ENCODE data around the gene ADAMTSL1.

DNA sequence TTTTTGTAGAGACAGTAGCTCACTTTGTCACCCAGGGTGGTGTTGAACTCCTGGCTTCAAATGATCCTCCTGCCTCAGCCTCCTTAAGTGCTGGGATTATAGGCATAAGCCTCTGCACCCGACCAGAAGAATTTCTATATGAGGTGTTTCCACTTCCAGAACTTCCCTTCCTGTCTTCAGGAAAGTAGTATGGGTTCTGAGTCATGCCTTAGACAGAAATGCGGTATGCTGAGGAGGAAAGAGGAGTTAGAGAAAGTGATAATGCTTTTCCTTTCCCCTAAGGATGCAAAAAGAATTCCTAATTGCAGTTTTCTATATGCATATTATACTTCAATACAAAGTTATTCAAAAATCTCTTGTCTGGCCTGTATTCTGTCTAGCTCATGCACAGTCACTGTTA, 16.4 kb upstream of the ADAMTSL1 start:
- TF ChIP-seq, protein P1, sequence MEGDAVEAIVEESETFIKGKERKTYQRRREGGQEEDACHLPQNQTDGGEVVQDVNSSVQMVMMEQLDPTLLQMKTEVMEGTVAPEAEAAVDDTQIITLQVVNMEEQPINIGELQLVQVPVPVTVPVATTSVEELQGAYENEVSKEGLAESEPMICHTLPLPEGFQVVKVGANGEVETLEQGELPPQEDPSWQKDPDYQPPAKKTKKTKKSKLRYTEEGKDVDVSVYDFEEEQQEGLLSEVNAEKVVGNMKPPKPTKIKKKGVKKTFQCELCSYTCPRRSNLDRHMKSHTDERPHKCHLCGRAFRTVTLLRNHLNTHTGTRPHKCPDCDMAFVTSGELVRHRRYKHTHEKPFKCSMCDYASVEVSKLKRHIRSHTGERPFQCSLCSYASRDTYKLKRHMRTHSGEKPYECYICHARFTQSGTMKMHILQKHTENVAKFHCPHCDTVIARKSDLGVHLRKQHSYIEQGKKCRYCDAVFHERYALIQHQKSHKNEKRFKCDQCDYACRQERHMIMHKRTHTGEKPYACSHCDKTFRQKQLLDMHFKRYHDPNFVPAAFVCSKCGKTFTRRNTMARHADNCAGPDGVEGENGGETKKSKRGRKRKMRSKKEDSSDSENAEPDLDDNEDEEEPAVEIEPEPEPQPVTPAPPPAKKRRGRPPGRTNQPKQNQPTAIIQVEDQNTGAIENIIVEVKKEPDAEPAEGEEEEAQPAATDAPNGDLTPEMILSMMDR (IDR thresholded peaks at IDR 0.05) = no peak
- TF ChIP-seq ZFX (IDR thresholded peaks at IDR 0.05; ENCODE audit: borderline replicate concordance) = no peak

Data from 22Rv1 (cell line).